WTC11 (cell line): Measurements from ENCODE around the gene WNT10A. TPM values are rescaled to one million over a fixed set of nuclear protein-coding genes. Genes with fewer than 3 reads are reported as not detected.

ENCODE experiments used
- ATAC-seq: fragments of 200-7000 bp; cut with Tn5 transposase; 2 replicates; pipeline ENCODE4 v1.10.0; 2021; ENCODE audit warnings: mild to moderate bottlenecking, moderate library complexity
- CTCF ChIA-PET: fragments of 300-600 bp; sonication (Branson Sonifier 250); formaldehyde crosslinking; loops from one replicate; lab custom pipeline; 2021; ENCODE audit warnings: antibody characterized with exemption; lab: Charles Lee
- POLR2A ChIA-PET: fragments of 350-600 bp; sonication (Branson Sonifier 250); formaldehyde crosslinking; loops from one replicate; lab custom pipeline; 2021; ENCODE audit warnings: antibody characterized with exemption; lab: Charles Lee
- DNase-seq: peaks from one replicate; pipeline ENCODE4 v3.0.0; 2021; ENCODE audit warnings: low spot score
- H3K27ac Mint-ChIP-seq: 2 replicates; pipeline ENCODE4 v1.8.0; 2021; ENCODE audit warnings: mixed read lengths
- H3K27me3 Mint-ChIP-seq: 2 replicates; pipeline ENCODE4 v1.8.0; 2021; ENCODE audit warnings: low read depth, mild to moderate bottlenecking, moderate library complexity, mixed read lengths
- H3K36me3 Mint-ChIP-seq: 2 replicates; pipeline ENCODE4 v1.8.0; 2021; ENCODE audit warnings: mixed read lengths
- H3K4me1 Mint-ChIP-seq: 2 replicates; pipeline ENCODE4 v1.8.0; 2022; ENCODE audit warnings: mixed read lengths
- H3K4me3 Mint-ChIP-seq: 2 replicates; pipeline ENCODE4 v1.8.0; 2021; ENCODE audit warnings: mild to moderate bottlenecking, moderate library complexity, mixed read lengths
- H3K9me3 Mint-ChIP-seq: 2 replicates; pipeline ENCODE4 v1.8.0; 2021; ENCODE audit warnings: mixed read lengths
- E2F1 ChIP-seq: sonication (generic); formaldehyde crosslinking; IDR thresholded peaks from 2 replicates; pipeline ENCODE4 v1.8.0; 2022; ENCODE audit warnings: mild to moderate bottlenecking, missing genetic modification reagents
- ELF4 ChIP-seq: sonication (generic); formaldehyde crosslinking; IDR thresholded peaks from 2 replicates; pipeline ENCODE4 v1.8.1; 2022; ENCODE audit warnings: low read depth, mild to moderate bottlenecking, moderate library complexity, missing genetic modification reagents
- EMX1 ChIP-seq: fragments of 250-450 bp; sonication (Bioruptor Pico); IDR thresholded peaks from 2 replicates; pipeline ENCODE4 v1.8.0; 2021; ENCODE audit warnings: mild to moderate bottlenecking
- FOXJ3 ChIP-seq: sonication (generic); formaldehyde crosslinking; IDR thresholded peaks from 2 replicates; pipeline ENCODE4 v1.9.0; 2021; ENCODE audit warnings: missing genetic modification reagents, mild to moderate bottlenecking, borderline replicate concordance
- FOXP1 ChIP-seq: sonication (generic); formaldehyde crosslinking; IDR thresholded peaks from 2 replicates; pipeline ENCODE4 v1.8.0; 2022; ENCODE audit warnings: missing genetic modification reagents, mild to moderate bottlenecking, moderate library complexity, borderline replicate concordance
- GRHL2 ChIP-seq: fragments of 250-450 bp; sonication (Bioruptor Pico); IDR thresholded peaks from 2 replicates; pipeline ENCODE4 v1.8.0; 2022; ENCODE audit warnings: mild to moderate bottlenecking, moderate library complexity; ENCODE audit not compliant: insufficient replicate concordance, severe bottlenecking
- NFATC4 ChIP-seq: fragments of 250-450 bp; sonication (Bioruptor Pico); IDR thresholded peaks from 2 replicates; pipeline ENCODE4 v1.9.0; 2021; ENCODE audit warnings: mild to moderate bottlenecking
- RORB ChIP-seq: fragments of 250-450 bp; sonication (Bioruptor Pico); IDR thresholded peaks from 2 replicates; pipeline ENCODE4 v1.9.0; 2021; ENCODE audit warnings: mild to moderate bottlenecking
- STAT6 ChIP-seq: sonication (generic); formaldehyde crosslinking; conservative IDR thresholded peaks from 2 replicates; pipeline ENCODE4 v1.8.1; 2023; ENCODE audit warnings: mild to moderate bottlenecking, low read depth, missing genetic modification reagents, moderate library complexity
- ZNF219 ChIP-seq: sonication (generic); formaldehyde crosslinking; IDR thresholded peaks from 2 replicates; pipeline ENCODE4 v1.8.0; 2023; ENCODE audit warnings: missing genetic modification reagents, mild to moderate bottlenecking, borderline replicate concordance
- ZNF232 ChIP-seq: sonication (generic); formaldehyde crosslinking; IDR thresholded peaks from 2 replicates; pipeline ENCODE4 v1.8.0; 2022; ENCODE audit warnings: mild to moderate bottlenecking, missing genetic modification reagents
- ZNF263 ChIP-seq: sonication (generic); formaldehyde crosslinking; IDR thresholded peaks from 2 replicates; pipeline ENCODE4 v1.8.1; 2022; ENCODE audit warnings: low read depth, mild to moderate bottlenecking, moderate library complexity, missing genetic modification reagents
- ZNF281 ChIP-seq: sonication (generic); formaldehyde crosslinking; IDR thresholded peaks from 2 replicates; pipeline ENCODE4 v1.8.0; 2023; ENCODE audit warnings: mild to moderate bottlenecking, missing genetic modification reagents
- ZNF416 ChIP-seq: fragments of 250-450 bp; sonication (Bioruptor Pico); IDR thresholded peaks from 2 replicates; pipeline ENCODE4 v1.9.0; 2021; ENCODE audit warnings: mild to moderate bottlenecking, inconsistent platforms
- ZNF425 ChIP-seq: fragments of 250-450 bp; sonication (Bioruptor Pico); conservative IDR thresholded peaks from 2 replicates; pipeline ENCODE4 v1.9.0; 2021; ENCODE audit warnings: mild to moderate bottlenecking
- ZNF512 ChIP-seq: sonication (generic); formaldehyde crosslinking; IDR thresholded peaks from 2 replicates; pipeline ENCODE4 v1.8.1; 2022; ENCODE audit warnings: missing genetic modification reagents, borderline replicate concordance
- ZNF671 ChIP-seq: fragments of 250-450 bp; sonication (Bioruptor Pico); IDR thresholded peaks from 2 replicates; pipeline ENCODE4 v1.8.0; 2021; ENCODE audit warnings: mild to moderate bottlenecking
- total RNA-seq: library from RNA; stranded (reverse); gene quantifications from 3 replicates; pipeline ENCODE4 v1.2.3, GENCODE V29; 2021

WNT10A gene
- total RNA-seq, 1 experiment from 2014 or later = not detected

DNA sequence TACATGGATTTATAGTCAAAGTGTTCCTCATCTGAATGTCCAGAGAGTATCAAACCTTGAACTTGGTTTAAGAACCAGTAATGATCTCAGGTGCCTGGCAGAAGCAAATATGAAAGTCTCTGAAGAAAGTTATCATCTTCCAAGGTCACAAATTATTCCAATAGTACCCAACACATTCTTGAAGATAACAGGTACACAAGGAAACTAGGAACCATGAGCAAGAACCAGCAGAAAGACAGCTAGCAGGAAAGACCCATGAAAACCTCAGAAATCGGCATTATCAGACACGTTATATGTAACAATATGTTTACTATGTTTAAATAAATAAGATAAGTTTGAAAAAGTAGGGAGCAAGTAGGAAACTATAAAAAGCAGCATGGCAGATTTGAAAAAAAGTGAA lies 43.2 kb upstream of the WNT10A start:
- peaks cover 11% of the 10 kb centered on the region for H3K27me3 Mint-ChIP-seq
- H3K27ac Mint-ChIP-seq = no peak overlapping the region
- no peak for DNase-seq
- no peak for ATAC-seq
- no peak overlapping the region for H3K4me3 Mint-ChIP-seq
- H3K36me3 Mint-ChIP-seq = no peaks in the 10 kb centered on the region
- peaks cover 14% of the 10 kb centered on the region for H3K9me3 Mint-ChIP-seq
- no peaks in the 10 kb centered on the region for H3K4me1 Mint-ChIP-seq
- POLR2A ChIA-PET = interaction anchor here (0.6 kb wide), 1 partner anchor 101 kb away, joined by 4 read pairs; no protein-coding TSS in a partner anchor
- TF ChIP-seq ZNF281 (CRISPR knock-in tag) (no peak), ZNF263 (CRISPR knock-in tag) (no peak), FOXP1 (no peak), NFATC4 (CRISPR knock-in tag) (no peak), RORB (CRISPR knock-in tag) (no peak), GRHL2 (CRISPR knock-in tag) (no peak), EMX1 (no peak), ZNF232 (CRISPR knock-in tag) (no peak), FOXJ3 (CRISPR knock-in tag) (no peak), ZNF416 (CRISPR knock-in tag) (no peak), ZNF425 (CRISPR knock-in tag) (no peak), ELF4 (no peak), ZNF219 (CRISPR knock-in tag) (no peak), E2F1 (CRISPR knock-in tag) (no peak), STAT6 (CRISPR knock-in tag) (no peak), ZNF512 (CRISPR knock-in tag) (no peak), ZNF671 (no peak)
- CTCF ChIA-PET = interaction anchor here (2.4 kb wide), 1 partner anchor 10 kb away, joined by 8 read pairs; no protein-coding TSS in a partner anchor
